ENCODE data around the gene PIGV.
"Not testable (repeated sequence)": the region's sequence is repeated elsewhere in the genome, so short reads cannot be mapped to it uniquely, and the experiment has no call there.

PIGV gene

DNA sequence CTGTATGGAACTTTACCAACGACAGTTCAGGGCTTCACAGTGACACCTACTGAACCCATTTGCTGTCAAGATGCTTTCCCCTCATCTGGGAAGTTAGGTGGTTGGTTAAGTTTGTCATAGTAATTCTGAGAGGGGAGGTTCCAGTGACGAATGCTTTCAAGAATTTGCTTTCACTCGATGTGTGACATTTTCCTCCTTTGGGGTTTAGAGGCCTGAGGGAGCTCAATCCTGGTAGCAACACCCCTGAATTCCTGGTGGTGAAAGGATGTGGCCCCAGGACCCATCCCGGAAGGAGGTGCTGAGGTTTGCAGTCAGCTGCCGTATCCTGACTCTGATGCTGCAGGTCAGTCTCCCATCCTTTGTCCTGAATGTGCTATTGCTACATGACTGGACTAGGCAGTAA lies 2.8 kb downstream of the PIGV start:
- H3K4me3 ChIP-seq (ENCODE audit: insufficient read depth, low read depth, low read length, poor library complexity, severe bottlenecking) = no peak overlapping the region
- no peaks in the 10 kb centered on the region for H3K27me3 ChIP-seq (replicated peaks; ENCODE audit: control insufficient read depth, insufficient read depth, low read length, poor library complexity, severe bottlenecking)
- peaks cover 35% of the 10 kb centered on the region for H3K4me1 ChIP-seq (ENCODE audit: control insufficient read depth, insufficient read depth, low read length, poor library complexity, severe bottlenecking)
- H3K36me3 ChIP-seq (ENCODE audit: control insufficient read depth, insufficient read depth, low read length) = peaks cover 14% of the 10 kb centered on the region
- no peaks in the 10 kb centered on the region for H3K9me3 ChIP-seq (ENCODE audit: control insufficient read depth, low read length)
- DNase-seq = no peak
- H3K27ac ChIP-seq (ENCODE audit: insufficient read depth, low read length, poor library complexity, severe bottlenecking) = no peak overlapping the region

DNA sequence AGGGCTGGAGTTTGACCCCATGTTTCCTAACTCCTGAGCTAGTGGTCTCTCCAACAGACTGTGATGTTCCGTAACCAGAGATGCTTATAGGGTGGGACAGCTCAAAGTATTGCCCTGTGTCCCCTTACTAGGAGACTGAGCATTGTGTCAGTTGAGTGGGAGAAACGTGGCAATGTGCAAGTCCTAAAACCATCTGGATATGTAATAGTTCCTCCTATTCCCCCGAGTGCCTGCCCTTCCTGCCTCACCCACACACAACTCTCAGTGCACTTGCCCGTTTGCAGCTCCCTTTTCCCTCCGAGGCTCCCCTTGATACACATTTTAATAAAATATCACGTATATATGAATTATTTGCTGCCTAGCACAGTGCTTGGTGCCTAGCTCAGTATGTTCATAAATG lies 3.4 kb downstream of the PIGV start:
- Histone ChIP-seq H3K4me1 (ENCODE audit: control insufficient read depth, insufficient read depth, low read length, poor library complexity, severe bottlenecking) (peaks cover 29% of the 10 kb centered on the region), H3K4me3 (ENCODE audit: insufficient read depth, low read depth, low read length, poor library complexity, severe bottlenecking) (no peak overlapping the region), H3K27me3 (replicated peaks; ENCODE audit: control insufficient read depth, insufficient read depth, low read length, poor library complexity, severe bottlenecking) (no peaks in the 10 kb centered on the region), H3K36me3 (ENCODE audit: control insufficient read depth, insufficient read depth, low read length) (peaks cover 14% of the 10 kb centered on the region), H3K9me3 (ENCODE audit: control insufficient read depth, low read length) (no peaks in the 10 kb centered on the region), H3K27ac (ENCODE audit: insufficient read depth, low read length, poor library complexity, severe bottlenecking) (no peak overlapping the region)
- DNase-seq = no peak

DNA sequence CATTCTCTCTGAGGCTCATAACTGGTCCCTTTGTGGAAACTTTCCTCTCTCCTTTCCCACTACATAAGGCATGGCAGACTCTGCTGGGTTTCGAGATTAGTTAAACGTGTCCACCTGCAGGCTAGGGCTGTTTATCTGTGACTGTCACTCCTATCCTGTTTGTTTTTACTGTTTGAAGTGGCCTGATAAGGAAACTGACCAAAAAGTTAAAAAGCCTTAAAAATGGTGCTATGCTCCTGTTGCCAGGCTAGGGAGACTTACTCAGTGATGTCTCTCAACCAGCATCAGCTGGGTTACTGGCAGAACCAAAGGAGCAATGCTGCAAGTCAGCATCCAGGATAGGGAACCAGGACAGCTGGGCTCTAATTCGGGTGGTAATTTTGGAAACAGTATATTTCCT lies 3.9 kb downstream of the PIGV start:
- Histone ChIP-seq H3K9me3 (ENCODE audit: control insufficient read depth, low read length) (no peaks in the 10 kb centered on the region), H3K4me1 (ENCODE audit: control insufficient read depth, insufficient read depth, low read length, poor library complexity, severe bottlenecking) (peaks cover 24% of the 10 kb centered on the region), H3K4me3 (ENCODE audit: insufficient read depth, low read depth, low read length, poor library complexity, severe bottlenecking) (no peak overlapping the region), H3K36me3 (ENCODE audit: control insufficient read depth, insufficient read depth, low read length) (peaks cover 14% of the 10 kb centered on the region), H3K27me3 (replicated peaks; ENCODE audit: control insufficient read depth, insufficient read depth, low read length, poor library complexity, severe bottlenecking) (no peaks in the 10 kb centered on the region), H3K27ac (ENCODE audit: insufficient read depth, low read length, poor library complexity, severe bottlenecking) (no peak overlapping the region)
- DNase-seq = no peak

DNA sequence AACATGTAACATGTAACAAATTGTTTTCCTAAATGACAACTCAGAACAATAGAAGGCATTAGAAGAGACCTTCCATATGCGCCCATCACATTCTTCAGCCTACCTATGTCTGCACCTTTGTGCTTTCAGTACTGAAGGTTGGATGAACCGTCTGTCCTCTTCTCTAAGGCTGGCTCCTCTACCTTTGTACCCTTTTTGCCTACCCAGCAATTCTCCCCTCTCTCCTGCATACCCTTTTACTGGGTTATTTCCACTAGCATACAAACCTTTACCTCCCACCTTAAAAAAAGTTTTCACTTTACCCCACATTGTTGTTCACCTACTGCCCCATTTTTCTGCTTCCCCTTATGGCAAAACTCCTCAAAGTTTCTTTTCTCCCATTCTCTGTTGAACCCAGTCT lies 5.2 kb downstream of the PIGV start:
- Histone ChIP-seq H3K4me3 (ENCODE audit: insufficient read depth, low read depth, low read length, poor library complexity, severe bottlenecking) (no peak overlapping the region), H3K36me3 (ENCODE audit: control insufficient read depth, insufficient read depth, low read length) (peaks cover 14% of the 10 kb centered on the region), H3K4me1 (ENCODE audit: control insufficient read depth, insufficient read depth, low read length, poor library complexity, severe bottlenecking) (peaks cover 17% of the 10 kb centered on the region), H3K27me3 (replicated peaks; ENCODE audit: control insufficient read depth, insufficient read depth, low read length, poor library complexity, severe bottlenecking) (no peaks in the 10 kb centered on the region), H3K9me3 (ENCODE audit: control insufficient read depth, low read length) (no peaks in the 10 kb centered on the region), H3K27ac (ENCODE audit: insufficient read depth, low read length, poor library complexity, severe bottlenecking) (no peak overlapping the region)
- DNase-seq = no peak

DNA sequence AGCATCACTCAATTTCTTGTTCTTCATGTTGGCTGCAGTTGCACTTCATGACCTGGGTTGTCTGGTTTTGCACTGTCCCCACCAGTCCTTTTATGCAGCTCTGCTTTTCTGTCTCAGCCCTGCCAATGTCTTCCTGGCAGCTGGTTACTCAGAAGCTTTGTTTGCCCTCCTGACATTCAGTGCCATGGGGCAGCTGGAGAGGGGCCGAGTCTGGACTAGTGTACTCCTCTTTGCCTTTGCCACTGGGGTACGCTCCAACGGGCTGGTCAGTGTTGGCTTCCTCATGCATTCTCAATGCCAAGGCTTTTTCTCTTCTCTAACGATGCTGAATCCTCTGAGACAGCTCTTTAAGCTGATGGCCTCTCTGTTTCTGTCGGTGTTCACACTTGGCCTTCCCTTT lies 6.6 kb downstream of the PIGV start:
- Histone ChIP-seq H3K4me3 (ENCODE audit: insufficient read depth, low read depth, low read length, poor library complexity, severe bottlenecking) (no peak overlapping the region), H3K9me3 (ENCODE audit: control insufficient read depth, low read length) (no peaks in the 10 kb centered on the region), H3K36me3 (ENCODE audit: control insufficient read depth, insufficient read depth, low read length) (peaks cover 14% of the 10 kb centered on the region), H3K27me3 (replicated peaks; ENCODE audit: control insufficient read depth, insufficient read depth, low read length, poor library complexity, severe bottlenecking) (no peaks in the 10 kb centered on the region), H3K4me1 (ENCODE audit: control insufficient read depth, insufficient read depth, low read length, poor library complexity, severe bottlenecking) (peaks cover 15% of the 10 kb centered on the region), H3K27ac (ENCODE audit: insufficient read depth, low read length, poor library complexity, severe bottlenecking) (no peak overlapping the region)
- DNase-seq = no peak

DNA sequence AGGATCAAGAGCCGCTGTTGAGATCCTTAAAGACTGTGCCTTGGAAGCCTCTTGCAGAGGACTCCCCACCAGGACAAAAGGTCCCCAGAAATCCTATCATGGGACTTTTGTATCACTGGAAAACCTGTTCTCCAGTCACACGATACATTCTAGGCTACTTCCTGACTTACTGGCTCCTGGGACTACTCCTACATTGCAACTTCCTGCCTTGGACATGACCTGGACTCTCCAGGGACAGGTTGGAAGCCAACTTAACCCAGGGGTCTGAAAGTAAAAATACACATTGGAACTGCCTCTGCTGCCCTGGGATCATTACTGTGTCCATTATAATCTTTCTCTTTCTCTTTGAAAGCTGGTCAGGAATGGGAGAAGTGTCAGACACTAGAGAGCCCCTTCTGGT lies 9.9 kb downstream of the PIGV start:
- no peak overlapping the region for H3K27ac ChIP-seq (ENCODE audit: insufficient read depth, low read length, poor library complexity, severe bottlenecking)
- H3K36me3 ChIP-seq (ENCODE audit: control insufficient read depth, insufficient read depth, low read length) = peaks cover 14% of the 10 kb centered on the region
- H3K4me1 ChIP-seq (ENCODE audit: control insufficient read depth, insufficient read depth, low read length, poor library complexity, severe bottlenecking) = peaks cover 26% of the 10 kb centered on the region
- no peaks in the 10 kb centered on the region for H3K27me3 ChIP-seq (replicated peaks; ENCODE audit: control insufficient read depth, insufficient read depth, low read length, poor library complexity, severe bottlenecking)
- no peak overlapping the region for H3K4me3 ChIP-seq (ENCODE audit: insufficient read depth, low read depth, low read length, poor library complexity, severe bottlenecking)
- H3K9me3 ChIP-seq (ENCODE audit: control insufficient read depth, low read length) = no peaks in the 10 kb centered on the region
- no peak for DNase-seq

DNA sequence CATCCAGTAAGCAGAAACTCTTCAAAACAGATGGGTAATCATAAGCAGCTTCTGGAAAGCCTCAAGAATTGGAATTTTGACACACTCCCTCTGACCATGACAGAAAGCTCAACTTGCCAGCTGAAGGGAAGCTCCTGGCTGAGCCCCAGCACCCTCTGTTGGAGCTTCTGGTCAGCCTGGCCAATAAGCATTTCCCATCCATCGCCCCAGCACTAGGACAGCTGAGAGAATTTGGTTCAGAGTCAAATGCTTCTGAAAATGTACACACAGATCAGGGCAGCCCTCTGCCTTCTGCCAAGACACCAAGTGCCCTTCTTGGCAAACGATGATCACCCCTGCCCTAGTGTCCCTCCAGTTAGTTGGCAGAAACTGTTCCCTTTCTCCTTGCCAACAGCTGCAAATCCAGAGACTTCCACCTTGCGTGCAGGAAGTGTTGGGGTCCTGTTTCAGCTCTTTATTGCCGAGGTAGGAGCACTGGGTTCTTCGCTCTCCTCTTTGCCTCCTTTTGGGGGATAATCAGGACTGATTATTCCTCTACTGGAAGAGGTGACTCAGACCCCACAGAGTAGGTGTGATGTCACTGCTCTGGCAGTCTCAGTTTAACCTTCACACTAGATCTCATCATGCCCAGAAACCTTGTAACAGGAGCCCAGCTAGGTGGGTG lies 11.9 kb downstream of the PIGV start:
- Histone ChIP-seq H3K27ac (ENCODE audit: insufficient read depth, low read length, poor library complexity, severe bottlenecking) (peak overlapping the region; percentile 57), H3K27me3 (replicated peaks; ENCODE audit: control insufficient read depth, insufficient read depth, low read length, poor library complexity, severe bottlenecking) (no peaks in the 10 kb centered on the region), H3K4me1 (ENCODE audit: control insufficient read depth, insufficient read depth, low read length, poor library complexity, severe bottlenecking) (peaks cover 26% of the 10 kb centered on the region), H3K36me3 (ENCODE audit: control insufficient read depth, insufficient read depth, low read length) (peaks cover 7% of the 10 kb centered on the region), H3K9me3 (ENCODE audit: control insufficient read depth, low read length) (no peaks in the 10 kb centered on the region), H3K4me3 (ENCODE audit: insufficient read depth, low read depth, low read length, poor library complexity, severe bottlenecking) (no peak overlapping the region)
- DNase-seq = no peak

DNA sequence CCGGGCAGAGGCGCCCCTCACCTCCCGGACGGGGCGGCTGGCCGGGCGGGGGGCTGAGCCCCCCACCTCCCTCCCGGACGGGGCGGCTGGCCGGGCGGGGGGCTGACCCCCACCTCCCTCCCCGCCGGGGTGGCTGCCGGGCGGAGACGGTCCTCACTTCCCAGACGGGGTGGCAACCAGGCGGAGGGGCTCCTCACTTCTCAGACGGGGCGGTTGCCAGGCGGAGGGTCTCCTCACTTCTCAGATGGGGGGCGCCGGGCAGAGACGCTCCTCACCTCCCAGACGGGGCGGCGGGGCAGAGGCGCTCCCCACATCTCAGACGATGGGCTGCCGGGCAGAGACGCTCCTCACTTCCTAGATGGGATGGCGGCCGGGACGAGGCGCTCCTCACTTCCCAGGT lies 16.2 kb downstream of the PIGV start:
- not testable (repeated sequence) for DNase-seq; H3K27ac ChIP-seq (ENCODE audit: insufficient read depth, low read length, poor library complexity, severe bottlenecking)

DNA sequence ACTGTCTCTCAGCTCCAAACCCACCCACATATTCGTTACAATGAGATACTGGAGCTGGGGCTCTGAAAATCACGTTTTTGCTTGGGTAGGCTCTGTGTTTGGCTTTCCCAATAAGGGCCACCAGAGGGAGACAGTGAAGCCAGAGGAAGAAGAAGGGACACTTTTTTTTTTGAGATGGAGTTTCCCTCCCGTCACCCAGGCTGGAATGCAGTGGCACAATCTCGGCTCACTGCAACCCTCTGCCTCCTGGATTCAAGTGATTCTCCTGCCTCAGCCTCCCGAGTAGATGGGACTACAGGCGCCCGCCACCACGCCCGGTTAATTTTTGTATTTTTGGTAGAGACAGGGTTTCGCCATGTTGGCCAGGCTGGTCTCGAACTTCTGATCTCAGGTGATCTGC lies 22.4 kb downstream of the PIGV start:
- not testable (repeated sequence) for H3K4me1 ChIP-seq (ENCODE audit: control insufficient read depth, insufficient read depth, low read length, poor library complexity, severe bottlenecking); H3K4me3 ChIP-seq (ENCODE audit: insufficient read depth, low read depth, low read length, poor library complexity, severe bottlenecking); H3K36me3 ChIP-seq (ENCODE audit: control insufficient read depth, insufficient read depth, low read length); H3K27ac ChIP-seq (ENCODE audit: insufficient read depth, low read length, poor library complexity, severe bottlenecking); H3K9me3 ChIP-seq (ENCODE audit: control insufficient read depth, low read length); H3K27me3 ChIP-seq (replicated peaks; ENCODE audit: control insufficient read depth, insufficient read depth, low read length, poor library complexity, severe bottlenecking)
- DNase-seq = peak; percentile 54 to 68 (median 58)

More for the DNA sequence above, 16.2 kb downstream of the PIGV start:
- not testable (repeated sequence) for H3K4me3 ChIP-seq (ENCODE audit: insufficient read depth, low read depth, low read length, poor library complexity, severe bottlenecking); H3K9me3 ChIP-seq (ENCODE audit: control insufficient read depth, low read length); H3K36me3 ChIP-seq (ENCODE audit: control insufficient read depth, insufficient read depth, low read length); H3K27me3 ChIP-seq (replicated peaks; ENCODE audit: control insufficient read depth, insufficient read depth, low read length, poor library complexity, severe bottlenecking)
- H3K4me1 ChIP-seq (ENCODE audit: control insufficient read depth, insufficient read depth, low read length, poor library complexity, severe bottlenecking) = peaks cover 26% of the 10 kb centered on the region

DNA sequence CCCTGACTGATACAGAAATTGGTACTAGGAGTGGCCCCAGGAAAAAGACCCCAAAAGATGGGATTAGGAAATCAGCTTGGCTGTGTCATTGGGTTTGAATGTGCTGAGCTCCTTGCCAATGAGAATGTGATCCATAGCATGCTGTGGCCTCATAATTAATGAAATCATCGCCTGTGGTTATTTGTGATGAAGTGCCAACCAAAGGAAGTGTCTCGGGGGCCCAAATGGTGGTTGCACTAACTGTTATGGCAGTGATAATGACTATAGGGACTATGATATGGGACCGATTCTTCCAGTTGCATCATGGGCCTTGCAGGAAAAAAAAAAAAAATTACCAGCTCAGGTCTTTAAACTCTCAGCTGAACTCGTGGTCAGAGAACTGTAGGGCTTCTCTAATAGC lies 23.3 kb downstream of the PIGV start:
- Histone ChIP-seq H3K36me3 (ENCODE audit: control insufficient read depth, insufficient read depth, low read length) (no peaks in the 10 kb centered on the region), H3K9me3 (ENCODE audit: control insufficient read depth, low read length) (no peaks in the 10 kb centered on the region), H3K27ac (ENCODE audit: insufficient read depth, low read length, poor library complexity, severe bottlenecking) (no peak overlapping the region), H3K4me1 (ENCODE audit: control insufficient read depth, insufficient read depth, low read length, poor library complexity, severe bottlenecking) (no peaks in the 10 kb centered on the region), H3K27me3 (replicated peaks; ENCODE audit: control insufficient read depth, insufficient read depth, low read length, poor library complexity, severe bottlenecking) (no peaks in the 10 kb centered on the region), H3K4me3 (ENCODE audit: insufficient read depth, low read depth, low read length, poor library complexity, severe bottlenecking) (no peak overlapping the region)
- DNase-seq = no peak

All from effector memory CD4-positive, alpha-beta T cell (primary cell).